Measurements from ENCODE around the gene OR2T35. TPM values are rescaled to one million over a fixed set of nuclear protein-coding genes. Genes with fewer than 3 reads are reported as not detected.

The OR2T35 gene
- total and polyA plus RNA-seq, 2 donors (not counting 3 experiments of a cell fraction or from before 2014, with no cell fraction given) = not detected

DNA sequence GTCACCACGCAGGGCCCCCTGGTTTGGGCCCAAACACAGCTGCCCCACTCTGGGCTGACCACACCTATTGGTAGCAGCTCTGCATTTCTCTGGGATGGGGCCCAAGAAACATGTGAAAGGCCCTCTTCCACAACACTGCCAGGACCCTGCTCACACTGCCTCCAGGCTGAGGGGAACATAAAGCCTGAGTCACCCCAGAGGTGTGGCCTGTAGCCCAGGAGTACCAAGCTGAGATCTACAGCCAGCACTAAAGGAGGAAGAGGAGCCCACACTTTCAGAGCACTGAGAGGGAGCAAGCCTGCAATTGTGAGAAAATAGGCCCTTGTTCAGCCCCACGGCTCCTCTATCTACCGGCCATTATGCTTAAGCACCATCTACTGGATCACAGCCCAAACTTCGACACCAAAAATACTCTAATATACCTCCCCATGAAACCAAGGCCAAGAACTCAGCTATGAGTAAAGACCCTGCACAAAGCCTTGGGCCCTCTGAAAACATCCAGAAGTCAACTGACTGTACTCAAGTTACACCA is 33.1 kb downstream of the OR2T35 start:
- Histone ChIP-seq H3K27me3 (ENCODE audit: control insufficient read depth in 2 of 2, insufficient read depth in 2 of 2, low read length in 2 of 2) (no peaks in the 10 kb centered on the region), H3K4me2 (ENCODE audit: insufficient read depth, low read length) (no peak overlapping the region), H3K9ac (replicated peaks; ENCODE audit: extremely low read depth, insufficient read depth, low read length) (no peak overlapping the region), H3K4me1 (ENCODE audit: control insufficient read depth, extremely low read depth, insufficient read depth, low read length) (no peaks in the 10 kb centered on the region), H3K36me3 (ENCODE audit: control insufficient read depth in 2 of 2, extremely low read depth in 1 of 2, insufficient read depth in 2 of 2, low read length in 2 of 2) (no peaks in the 10 kb centered on the region), H3K9me3 (replicated peaks; ENCODE audit: control insufficient read depth, insufficient read depth, low read length) (no peaks in the 10 kb centered on the region), H3K4me3 (replicated peaks in 1 of 3; ENCODE audit: insufficient read depth in 1 of 3, low read depth in 1 of 3, low read length in 3 of 3) (no peak overlapping the region), H2AFZ (ENCODE audit: low read depth, low read length) (no peak overlapping the region), H4K20me1 (replicated peaks; ENCODE audit: control insufficient read depth, extremely low read depth, insufficient read depth, low read length) (no peaks in the 10 kb centered on the region), H3K9me1 (replicated peaks; ENCODE audit: control insufficient read depth, extremely low read depth, insufficient read depth, low read length) (no peaks in the 10 kb centered on the region), H3K79me2 (ENCODE audit: control insufficient read depth, insufficient read depth, low read length) (no peaks in the 10 kb centered on the region), H3K27ac (ENCODE audit: insufficient read depth, low read depth, low read length) (no peak overlapping the region)
- dilution Hi-C loops (cut with MboI; ENCODE audit: extremely low pct_ligation_motif_present, low sequenced_read_pairs) = no loop called here
- FAIRE-seq (no peak), DNase-seq (ENCODE audit: low read depth, low spot score) (no peak)
- ChIA-PET CTCF (no interaction called here), POLR2A (no interaction called here)
- TF ChIP-seq, protein P1, sequence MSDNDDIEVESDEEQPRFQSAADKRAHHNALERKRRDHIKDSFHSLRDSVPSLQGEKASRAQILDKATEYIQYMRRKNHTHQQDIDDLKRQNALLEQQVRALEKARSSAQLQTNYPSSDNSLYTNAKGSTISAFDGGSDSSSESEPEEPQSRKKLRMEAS (IDR thresholded peaks at IDR 0.05; ENCODE audit: insufficient read depth, insufficient read length) = no peak
- TF ChIP-seq FOS (IDR thresholded peaks at IDR 0.05; ENCODE audit: borderline replicate concordance, insufficient read depth, low read length) (no peak), POLR2AphosphoS5 (IDR thresholded peaks at IDR 0.05; ENCODE audit: insufficient read depth, low read depth, low read length) (no peak)
- intact Hi-C loops (cut with micrococcal nuclease) = no loop called here
- no TSS peak for BruUV-seq (replicated peaks)

DNA sequence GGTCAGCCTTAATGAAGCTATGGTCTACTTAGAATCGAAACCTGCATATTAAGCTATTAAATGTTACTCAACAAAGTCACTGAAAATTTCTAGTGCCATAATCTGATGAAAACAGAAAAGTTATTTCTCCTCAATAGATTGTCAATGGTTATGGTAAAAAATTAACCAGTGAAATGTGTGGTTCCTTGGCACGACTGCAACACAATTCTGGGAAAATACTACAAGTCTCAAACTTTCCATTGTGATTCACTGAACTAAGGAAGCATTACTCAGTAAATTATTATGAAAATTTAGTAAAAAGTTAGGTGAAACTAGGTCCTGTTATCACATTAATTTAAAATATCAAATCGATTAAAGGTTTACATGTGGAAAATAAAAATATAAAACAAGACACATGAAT is 34.8 kb downstream of the OR2T35 start:
- no peak for TF ChIP-seq POLR2AphosphoS5 (IDR thresholded peaks at IDR 0.05; ENCODE audit: insufficient read depth, low read depth, low read length)
- no peak for TF ChIP-seq MYC (IDR thresholded peaks at IDR 0.05; ENCODE audit: low read depth, low read length)
- TF ChIP-seq FOS (IDR thresholded peaks at IDR 0.05; ENCODE audit: borderline replicate concordance, insufficient read depth, low read length) = no peak
- no peak for TF ChIP-seq GATA2 (IDR thresholded peaks at IDR 0.05; ENCODE audit: insufficient read depth, insufficient read length, low read depth, low read length)
- TF ChIP-seq, protein P1 (IDR thresholded peaks at IDR 0.05; ENCODE audit: insufficient read depth, insufficient read length) = no peak
- no peak for TF ChIP-seq POLR2A (IDR thresholded peaks at IDR 0.05; ENCODE audit: low read depth, low read length)
- no peak for TF ChIP-seq JUN (IDR thresholded peaks at IDR 0.05; ENCODE audit: borderline replicate concordance, insufficient read depth, insufficient read length, low read depth)
- TF ChIP-seq EZH2 (IDR thresholded peaks at IDR 0.05; ENCODE audit: borderline replicate concordance, low read depth, low read length, severe bottlenecking) = no peak
- TF ChIP-seq, protein P2, sequence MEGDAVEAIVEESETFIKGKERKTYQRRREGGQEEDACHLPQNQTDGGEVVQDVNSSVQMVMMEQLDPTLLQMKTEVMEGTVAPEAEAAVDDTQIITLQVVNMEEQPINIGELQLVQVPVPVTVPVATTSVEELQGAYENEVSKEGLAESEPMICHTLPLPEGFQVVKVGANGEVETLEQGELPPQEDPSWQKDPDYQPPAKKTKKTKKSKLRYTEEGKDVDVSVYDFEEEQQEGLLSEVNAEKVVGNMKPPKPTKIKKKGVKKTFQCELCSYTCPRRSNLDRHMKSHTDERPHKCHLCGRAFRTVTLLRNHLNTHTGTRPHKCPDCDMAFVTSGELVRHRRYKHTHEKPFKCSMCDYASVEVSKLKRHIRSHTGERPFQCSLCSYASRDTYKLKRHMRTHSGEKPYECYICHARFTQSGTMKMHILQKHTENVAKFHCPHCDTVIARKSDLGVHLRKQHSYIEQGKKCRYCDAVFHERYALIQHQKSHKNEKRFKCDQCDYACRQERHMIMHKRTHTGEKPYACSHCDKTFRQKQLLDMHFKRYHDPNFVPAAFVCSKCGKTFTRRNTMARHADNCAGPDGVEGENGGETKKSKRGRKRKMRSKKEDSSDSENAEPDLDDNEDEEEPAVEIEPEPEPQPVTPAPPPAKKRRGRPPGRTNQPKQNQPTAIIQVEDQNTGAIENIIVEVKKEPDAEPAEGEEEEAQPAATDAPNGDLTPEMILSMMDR (IDR thresholded peaks at IDR 0.05; ENCODE audit: extremely low read depth in 1 of 2, insufficient read depth in 1 of 2, low read depth in 1 of 2, low read length in 2 of 2) = no peak
- H3K27me3 ChIP-seq (ENCODE audit: control insufficient read depth in 2 of 2, insufficient read depth in 2 of 2, low read length in 2 of 2) = no peaks in the 10 kb centered on the region
- no peak overlapping the region for H3K9ac ChIP-seq (replicated peaks; ENCODE audit: extremely low read depth, insufficient read depth, low read length)
- no peak overlapping the region for H3K4me3 ChIP-seq (replicated peaks in 1 of 3; ENCODE audit: insufficient read depth in 1 of 3, low read depth in 1 of 3, low read length in 3 of 3)
- no peaks in the 10 kb centered on the region for H3K4me1 ChIP-seq (ENCODE audit: control insufficient read depth, extremely low read depth, insufficient read depth, low read length)
- dilution Hi-C loops (cut with MboI; ENCODE audit: extremely low pct_ligation_motif_present, low sequenced_read_pairs) (no loop called here), intact Hi-C loops (cut with micrococcal nuclease) (no loop called here)
- H3K79me2 ChIP-seq (ENCODE audit: control insufficient read depth, insufficient read depth, low read length) = no peaks in the 10 kb centered on the region
- no peak overlapping the region for H2AFZ ChIP-seq (ENCODE audit: low read depth, low read length)
- no peak overlapping the region for H3K4me2 ChIP-seq (ENCODE audit: insufficient read depth, low read length)
- H3K27ac ChIP-seq (ENCODE audit: insufficient read depth, low read depth, low read length) = no peak overlapping the region
- H3K36me3 ChIP-seq (ENCODE audit: control insufficient read depth in 2 of 2, extremely low read depth in 1 of 2, insufficient read depth in 2 of 2, low read length in 2 of 2) = no peaks in the 10 kb centered on the region
- no peak for FAIRE-seq
- H3K9me3 ChIP-seq (replicated peaks; ENCODE audit: control insufficient read depth, insufficient read depth, low read length) = peaks cover 2% of the 10 kb centered on the region
- ChIA-PET CTCF (no interaction called here), POLR2A (no interaction called here)
- BruUV-seq (replicated peaks) = no TSS peak
- H3K9me1 ChIP-seq (replicated peaks; ENCODE audit: control insufficient read depth, extremely low read depth, insufficient read depth, low read length) = no peaks in the 10 kb centered on the region
- DNase-seq (ENCODE audit: low read depth, low spot score) = no peak
- H4K20me1 ChIP-seq (replicated peaks; ENCODE audit: control insufficient read depth, extremely low read depth, insufficient read depth, low read length) = no peaks in the 10 kb centered on the region
